Middle frontal gyrus (tissue), 1 donor: ENCODE data around the gene RACGAP1.

Source experiments
- DNase-seq: peaks from one replicate; pipeline ENCODE4 v3.0.0-alpha.2; 2015; ENCODE audit warnings: low spot score; ENCODE audit errors: extremely low spot score

The RACGAP1 gene, protein sequence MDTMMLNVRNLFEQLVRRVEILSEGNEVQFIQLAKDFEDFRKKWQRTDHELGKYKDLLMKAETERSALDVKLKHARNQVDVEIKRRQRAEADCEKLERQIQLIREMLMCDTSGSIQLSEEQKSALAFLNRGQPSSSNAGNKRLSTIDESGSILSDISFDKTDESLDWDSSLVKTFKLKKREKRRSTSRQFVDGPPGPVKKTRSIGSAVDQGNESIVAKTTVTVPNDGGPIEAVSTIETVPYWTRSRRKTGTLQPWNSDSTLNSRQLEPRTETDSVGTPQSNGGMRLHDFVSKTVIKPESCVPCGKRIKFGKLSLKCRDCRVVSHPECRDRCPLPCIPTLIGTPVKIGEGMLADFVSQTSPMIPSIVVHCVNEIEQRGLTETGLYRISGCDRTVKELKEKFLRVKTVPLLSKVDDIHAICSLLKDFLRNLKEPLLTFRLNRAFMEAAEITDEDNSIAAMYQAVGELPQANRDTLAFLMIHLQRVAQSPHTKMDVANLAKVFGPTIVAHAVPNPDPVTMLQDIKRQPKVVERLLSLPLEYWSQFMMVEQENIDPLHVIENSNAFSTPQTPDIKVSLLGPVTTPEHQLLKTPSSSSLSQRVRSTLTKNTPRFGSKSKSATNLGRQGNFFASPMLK

DNA sequence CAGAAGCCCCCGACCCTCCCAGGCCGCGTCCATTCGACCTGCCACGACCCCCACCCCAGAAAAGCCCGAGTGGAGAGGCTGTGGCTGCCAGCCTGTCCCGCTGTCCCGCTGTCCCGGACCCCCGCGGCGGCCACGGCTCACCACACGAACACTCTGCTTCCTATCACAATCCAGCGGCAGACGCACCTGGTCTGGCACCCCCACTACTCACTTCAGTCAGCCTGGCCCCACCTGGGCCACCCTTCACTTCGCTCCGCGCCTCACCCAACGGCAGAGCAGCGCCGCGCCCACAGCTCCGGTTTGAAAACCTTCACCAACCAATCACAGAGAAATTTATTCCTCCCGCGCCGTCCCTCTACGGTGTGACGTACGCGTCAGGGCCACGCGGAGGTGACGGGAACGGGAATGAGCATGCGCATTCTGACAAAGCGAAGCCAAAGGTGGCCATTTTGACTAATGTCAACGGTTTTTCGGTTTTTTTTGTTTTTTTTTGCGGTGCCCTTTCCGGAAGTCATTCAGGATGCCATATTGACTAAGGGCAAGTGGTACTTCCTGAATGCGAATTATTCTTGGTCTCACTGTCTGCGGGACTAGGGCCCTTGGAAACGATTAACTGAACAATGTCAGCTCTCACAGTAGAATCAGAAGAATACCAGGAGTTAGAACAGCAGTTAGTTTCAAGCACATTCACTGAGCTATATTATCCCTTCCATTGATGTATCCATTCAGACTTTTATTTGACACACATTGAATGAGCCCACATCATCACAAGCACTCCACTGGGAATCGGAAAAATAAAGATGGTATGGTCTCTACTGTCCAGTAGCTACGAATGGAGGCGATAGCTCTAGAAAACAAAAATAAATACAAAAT lies at the start of gene RACGAP1:
TSS of gene RACGAP1 (minus strand) at position 308 of the 873 bp plus-strand sequence. CDS start 8,779 bp downstream, outside the sequence.
- peak; percentile 95 for DNase-seq

DNA sequence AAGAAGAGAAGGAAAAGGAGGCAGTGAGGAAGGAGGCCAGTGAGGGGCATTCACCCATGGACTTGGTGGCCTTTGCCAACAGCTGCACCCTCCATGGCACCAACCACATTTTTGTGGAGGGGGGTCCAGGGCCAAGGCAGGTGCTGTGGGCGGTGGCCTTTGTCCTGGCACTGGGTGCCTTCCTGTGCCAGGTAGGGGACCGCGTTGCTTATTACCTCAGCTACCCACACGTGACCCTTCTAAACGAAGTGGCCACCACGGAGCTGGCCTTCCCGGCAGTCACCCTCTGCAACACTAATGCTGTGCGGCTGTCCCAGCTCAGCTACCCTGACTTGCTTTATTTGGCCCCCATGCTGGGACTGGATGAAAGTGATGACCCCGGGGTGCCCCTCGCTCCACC lies 48.4 kb upstream of the RACGAP1 start:
- DNase-seq: no peak

DNA sequence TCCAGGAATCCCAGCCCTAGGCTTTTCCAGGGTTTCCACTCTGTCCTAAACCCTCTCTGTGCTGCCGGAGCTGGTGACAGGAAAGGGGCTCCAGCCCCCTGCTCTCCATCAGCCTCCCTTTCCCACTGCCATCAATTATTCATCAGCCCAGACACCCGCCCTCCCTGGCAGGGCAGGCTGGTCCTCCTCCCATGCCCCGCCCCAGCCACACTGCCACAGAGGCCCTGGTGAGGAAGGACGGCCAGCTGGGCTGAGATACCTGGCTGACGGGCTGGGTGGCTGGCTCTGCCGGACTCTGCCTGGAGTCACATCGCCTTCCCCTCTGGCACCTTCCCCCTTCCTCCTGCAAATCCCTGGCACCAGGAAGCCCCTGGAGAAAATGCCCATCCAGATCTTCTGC lies 47.9 kb upstream of the RACGAP1 start:
- no peak for DNase-seq

DNA sequence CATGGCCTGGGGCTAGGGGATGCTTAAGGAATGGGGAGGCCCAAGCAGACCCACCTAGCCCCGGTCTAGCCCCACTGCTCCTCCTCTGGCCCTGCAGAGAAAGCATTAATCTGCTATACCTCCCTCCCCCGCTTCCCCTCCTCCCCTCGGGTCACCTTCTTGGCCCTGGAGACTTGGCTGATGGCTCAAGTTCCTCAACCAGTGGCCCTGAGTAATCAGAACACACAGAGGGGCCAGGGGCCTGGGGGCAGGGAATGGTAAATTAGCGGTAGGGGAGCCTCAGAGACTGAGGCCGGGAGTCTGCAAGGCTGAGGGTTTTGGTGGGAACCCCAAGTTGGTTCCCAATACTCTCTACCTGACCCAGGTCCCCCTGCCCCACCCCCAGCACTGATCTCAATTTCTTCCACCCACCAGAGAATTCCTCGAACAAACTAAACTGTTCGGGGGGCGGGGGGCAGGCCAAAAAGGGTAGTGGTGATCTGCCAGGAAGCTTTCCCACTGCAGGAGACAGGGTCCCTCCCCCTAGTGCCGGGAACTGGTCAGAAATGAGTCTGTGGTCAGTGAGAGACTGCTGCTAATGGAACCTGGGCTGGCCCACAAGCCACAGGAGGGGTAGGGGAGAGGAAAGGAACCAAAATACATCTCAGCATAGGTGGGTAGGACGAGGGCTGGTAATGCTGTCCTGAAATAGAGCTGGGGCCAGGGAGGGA lies 47.1 kb upstream of the RACGAP1 start:
- no peak for DNase-seq

DNA sequence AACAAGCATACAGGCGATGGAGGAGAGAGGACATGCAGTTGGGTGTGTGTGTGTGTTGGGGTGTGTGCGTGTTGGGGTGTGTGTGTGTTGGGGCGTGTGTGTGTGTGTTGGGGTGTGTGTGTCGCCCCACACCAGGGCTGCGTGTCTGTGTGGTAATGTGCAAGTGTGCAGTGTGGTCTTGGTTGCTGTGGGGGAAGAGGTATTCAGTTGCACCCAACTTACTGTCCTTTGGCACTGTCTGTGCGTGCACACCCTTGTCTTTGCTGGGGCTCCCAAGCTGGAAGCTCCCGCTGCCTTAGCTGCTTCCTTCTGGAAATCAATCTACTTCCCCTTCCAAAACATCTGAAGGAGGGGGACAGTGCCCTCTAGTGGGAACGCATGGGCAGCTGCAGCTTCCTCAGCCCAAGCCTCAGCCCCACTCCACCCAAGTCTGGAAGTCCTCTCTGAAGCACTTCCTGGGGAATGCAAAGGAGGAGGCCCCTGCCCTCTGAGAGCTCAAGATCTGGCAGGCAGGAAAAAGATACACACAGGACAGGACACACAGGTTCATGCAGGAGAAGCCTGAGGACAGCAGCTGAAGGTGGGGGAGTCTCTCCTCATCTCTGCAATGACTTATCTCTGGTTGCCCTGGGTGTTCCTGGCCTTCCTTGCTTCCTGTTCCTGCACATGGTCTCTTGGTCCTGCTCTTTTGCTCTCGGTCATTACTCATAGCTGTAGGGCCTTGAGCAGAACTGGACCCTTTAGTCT lies 45.2 kb upstream of the RACGAP1 start:
- DNase-seq: peak; percentile 73

DNA sequence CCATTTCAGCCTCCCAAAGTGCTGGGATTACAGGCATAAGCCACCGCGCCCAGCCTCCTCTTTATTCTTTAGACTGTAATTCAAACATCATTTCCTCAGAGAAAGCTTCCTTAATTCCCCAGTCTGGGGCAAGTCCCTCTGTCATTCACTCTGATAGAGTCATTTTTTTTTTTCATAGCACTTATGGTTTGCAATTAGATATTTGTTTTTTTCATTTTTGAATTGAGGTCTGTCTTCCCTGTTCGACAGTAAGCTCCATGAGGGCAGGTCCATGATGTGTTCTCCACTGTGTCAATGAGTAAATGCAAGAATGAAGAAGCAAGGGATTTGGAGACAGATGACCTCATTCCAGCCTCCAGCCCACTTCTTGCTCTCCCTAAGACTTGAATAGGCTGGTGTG lies 44.2 kb upstream of the RACGAP1 start:
- no peak for DNase-seq

DNA sequence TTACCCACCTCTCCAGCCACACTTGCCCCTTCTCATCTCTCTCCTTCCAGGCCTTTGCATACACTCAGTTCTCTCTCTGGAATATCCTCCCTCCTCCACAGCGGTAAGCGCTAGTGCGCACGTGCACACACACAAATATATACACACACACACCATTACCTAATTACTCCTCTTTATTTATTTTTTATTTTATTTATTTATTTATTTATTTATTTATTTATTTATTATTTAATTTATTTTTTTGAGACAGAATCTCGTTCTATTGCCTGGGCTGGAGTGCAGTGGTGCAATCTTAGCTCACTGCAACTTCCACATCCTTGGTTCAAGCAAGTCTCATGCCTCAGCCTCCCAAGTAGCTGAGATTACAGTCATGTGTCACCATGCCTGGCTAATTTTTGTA lies 43.8 kb upstream of the RACGAP1 start:
- no peak for DNase-seq

DNA sequence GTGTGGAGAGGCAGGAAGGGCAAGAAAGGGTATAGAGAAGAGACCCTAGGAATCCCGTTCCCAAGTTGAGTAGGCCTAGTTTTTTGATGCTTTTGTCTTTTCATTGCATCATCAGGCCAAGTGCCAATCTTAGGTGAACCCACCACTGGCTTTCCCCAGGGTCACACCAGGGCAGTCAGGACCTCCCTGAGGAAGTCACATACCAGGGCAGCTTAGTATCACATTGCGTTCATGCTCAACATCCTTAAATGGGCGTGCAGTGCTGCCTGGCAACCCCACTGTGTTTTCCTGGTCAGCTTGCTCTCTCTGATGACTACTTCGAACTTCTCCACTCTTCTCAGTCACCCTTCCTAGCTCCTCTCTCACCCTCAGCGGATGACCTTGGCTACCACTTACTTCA lies 41.1 kb upstream of the RACGAP1 start:
- DNase-seq: no peak

DNA sequence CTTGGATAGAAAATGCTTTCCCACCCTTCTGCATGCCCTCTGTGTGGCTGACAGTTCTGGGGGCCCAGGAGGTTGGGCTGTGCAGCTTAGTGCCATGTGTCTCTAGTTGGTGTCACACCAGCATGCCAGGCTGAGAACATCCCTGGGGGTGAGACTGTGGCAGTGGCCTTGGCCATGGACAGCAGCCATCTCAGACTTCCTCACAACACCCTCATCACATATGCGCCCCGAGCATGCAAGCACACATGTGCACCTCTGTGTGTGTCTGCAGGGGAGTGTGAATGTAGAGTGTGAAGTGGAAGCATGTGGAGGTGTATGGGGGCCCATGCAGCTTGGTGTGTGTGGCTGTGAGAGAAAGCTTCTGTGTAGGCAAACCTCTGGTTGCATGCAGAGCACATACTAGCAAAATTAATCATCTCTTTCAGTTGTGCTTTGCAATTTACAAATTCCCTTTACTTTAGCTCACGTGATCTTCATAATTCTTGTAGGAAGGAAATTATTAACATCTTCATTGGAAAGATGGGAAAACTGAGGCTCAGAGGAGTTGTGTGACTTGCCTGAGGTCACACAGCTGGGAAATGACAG lies 40.5 kb upstream of the RACGAP1 start:
- DNase-seq: no peak

DNA sequence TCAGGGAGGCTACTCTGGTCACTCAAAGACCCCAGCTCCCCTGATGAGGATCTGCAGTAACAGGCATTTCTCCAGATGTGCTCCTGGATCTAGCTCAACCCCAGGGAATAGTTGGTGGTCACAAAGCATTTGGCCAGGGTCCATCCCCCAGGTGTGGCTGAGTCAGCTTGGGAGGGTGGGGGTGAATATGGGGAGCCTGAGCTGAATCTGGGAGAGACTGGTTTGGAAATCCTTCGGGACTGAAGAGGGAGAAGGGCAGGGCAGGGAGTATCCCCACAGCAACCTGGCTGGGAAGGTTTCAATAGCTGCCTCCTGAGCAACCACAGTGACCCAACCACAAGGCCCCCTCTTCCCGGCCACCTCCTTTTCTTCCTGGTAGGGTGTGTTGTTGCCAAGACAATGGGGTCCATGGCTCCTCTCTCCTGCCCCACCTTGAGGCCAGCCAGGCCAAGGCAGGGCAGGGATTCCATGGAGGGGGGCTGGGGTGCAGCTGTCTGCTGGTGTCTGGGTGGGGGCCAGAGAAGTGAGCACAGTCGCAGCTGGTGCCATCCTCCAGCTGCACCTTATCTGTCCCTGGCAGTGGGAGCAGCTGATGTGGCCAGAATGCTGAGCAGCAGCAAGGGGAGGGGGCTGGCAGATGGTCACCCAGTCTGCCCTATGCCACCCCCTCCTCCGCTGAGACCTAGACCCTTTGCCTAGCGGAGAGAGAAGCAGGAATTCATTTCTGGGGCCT lies 37.6 kb upstream of the RACGAP1 start:
- DNase-seq: no peak

DNA sequence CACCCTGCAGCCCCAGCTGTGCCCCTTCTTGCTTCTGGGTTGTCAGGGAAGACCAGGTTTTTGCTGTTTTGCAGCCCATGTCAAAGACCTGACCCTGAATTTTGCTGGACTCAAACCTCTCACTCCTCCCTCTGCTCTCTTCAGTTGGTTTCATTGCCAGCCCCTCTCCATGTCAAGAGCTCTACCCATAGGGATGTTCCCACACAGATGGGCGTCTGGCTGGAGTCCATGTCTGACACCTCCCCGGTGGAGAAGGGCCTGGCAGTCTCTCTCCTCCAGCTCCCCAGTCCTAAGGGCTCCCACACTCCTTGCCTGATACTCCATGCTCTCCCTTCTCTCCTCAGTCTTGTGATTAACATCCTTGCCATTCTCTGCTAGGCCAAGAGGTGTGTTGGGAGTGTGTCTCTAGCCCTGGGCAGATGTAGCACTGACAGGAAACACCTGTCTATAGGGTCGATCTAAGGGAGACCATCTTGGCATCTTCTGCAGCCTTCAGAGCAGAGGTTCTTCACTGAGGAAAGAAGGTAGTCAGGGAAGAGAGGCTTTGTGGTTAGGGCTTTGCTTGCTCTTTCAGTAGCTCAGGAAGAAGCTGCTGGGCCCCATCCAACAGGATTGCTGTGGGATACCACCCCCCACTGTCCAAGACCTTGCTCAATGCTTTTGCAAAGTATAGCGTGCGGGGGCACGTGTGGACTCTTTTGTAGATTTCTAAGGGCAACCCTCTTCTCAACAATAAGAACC lies 36.8 kb upstream of the RACGAP1 start:
- DNase-seq: no peak

DNA sequence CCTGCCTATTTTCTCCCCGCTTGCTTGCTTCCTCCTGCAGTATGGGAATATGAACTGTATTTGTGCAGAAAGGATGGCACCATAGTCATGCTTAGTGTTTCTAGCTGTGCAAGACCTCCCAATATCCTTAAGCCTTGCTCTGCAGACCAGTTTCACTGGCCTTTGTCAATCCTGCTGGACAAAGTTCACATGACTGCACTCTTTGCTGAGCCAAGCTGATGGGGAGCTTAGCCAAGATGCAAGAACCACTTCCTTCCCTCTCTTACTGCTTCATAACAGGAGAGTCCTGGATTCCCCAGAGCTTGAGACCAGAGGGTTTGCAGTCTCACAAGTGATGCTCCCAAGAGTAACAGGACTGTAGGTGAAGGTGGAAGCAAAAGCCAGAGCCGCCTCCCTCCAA lies 35.9 kb upstream of the RACGAP1 start:
- no peak for DNase-seq

DNA sequence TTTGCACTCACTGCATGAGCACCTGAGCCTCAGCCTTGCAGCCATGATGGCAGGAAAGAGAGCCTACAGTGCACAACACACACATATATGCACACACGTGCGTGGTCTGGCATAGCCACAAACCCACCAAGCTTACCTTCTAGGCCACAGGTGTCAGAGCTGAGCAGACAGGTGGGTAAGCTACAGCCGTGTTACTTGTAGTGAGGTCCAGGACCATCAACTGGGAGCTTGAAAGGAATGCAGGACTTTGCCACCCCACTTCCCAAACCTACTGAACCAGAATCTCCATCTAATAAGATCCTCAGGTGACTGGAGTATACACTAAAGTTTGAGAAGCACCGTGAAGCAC lies 34.8 kb upstream of the RACGAP1 start:
- no peak for DNase-seq

DNA sequence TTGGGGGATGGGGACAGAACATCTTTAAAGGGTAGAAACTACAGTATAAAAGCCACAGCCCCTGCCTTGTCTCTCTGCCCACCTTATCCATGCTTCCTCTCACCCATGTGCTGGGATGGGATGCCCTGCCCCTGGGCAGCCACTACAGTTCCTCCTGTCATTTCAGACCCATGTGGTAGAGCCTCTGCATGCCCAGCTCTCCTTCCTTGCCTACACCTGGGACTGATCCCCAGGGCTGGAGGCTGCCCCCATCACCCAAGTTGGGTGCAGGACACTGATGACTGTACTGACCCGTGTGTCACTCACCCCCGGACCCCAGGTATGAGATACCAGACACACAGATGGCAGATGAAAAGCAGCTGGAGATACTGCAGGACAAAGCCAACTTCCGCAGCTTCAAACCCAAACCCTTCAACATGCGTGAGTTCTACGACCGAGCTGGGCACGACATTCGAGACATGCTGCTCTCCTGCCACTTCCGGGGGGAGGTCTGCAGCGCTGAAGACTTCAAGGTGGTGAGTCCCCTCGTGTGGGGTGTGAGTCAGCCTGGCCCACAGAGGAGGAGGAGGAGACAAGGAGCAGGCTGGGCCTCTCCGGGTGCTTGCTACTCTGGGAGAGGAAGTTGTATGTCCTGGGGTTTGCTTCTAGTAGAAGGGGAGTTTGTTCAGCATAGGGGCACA lies 34.3 kb upstream of the RACGAP1 start:
- DNase-seq: no peak

DNA sequence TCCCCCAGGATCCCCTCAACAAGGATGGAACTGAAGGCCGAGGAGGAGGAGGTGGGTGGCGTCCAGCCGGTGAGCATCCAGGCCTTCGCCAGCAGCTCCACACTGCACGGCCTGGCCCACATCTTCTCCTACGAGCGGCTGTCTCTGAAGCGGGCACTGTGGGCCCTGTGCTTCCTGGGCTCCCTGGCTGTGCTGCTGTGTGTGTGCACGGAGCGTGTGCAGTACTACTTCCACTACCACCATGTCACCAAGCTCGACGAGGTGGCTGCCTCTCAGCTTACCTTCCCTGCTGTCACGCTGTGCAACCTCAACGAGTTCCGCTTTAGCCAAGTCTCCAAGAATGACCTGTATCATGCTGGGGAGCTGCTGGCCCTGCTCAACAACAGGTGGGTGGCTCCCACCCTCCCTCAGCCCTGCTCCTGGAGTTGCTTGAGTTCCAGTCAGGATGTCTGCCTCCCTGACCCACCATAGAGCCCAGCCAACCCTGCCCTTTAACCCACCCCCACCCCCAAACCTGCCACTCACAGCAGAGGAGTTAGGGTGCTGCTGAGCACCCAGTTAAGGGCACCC lies 33.5 kb upstream of the RACGAP1 start:
- DNase-seq: no peak

DNA sequence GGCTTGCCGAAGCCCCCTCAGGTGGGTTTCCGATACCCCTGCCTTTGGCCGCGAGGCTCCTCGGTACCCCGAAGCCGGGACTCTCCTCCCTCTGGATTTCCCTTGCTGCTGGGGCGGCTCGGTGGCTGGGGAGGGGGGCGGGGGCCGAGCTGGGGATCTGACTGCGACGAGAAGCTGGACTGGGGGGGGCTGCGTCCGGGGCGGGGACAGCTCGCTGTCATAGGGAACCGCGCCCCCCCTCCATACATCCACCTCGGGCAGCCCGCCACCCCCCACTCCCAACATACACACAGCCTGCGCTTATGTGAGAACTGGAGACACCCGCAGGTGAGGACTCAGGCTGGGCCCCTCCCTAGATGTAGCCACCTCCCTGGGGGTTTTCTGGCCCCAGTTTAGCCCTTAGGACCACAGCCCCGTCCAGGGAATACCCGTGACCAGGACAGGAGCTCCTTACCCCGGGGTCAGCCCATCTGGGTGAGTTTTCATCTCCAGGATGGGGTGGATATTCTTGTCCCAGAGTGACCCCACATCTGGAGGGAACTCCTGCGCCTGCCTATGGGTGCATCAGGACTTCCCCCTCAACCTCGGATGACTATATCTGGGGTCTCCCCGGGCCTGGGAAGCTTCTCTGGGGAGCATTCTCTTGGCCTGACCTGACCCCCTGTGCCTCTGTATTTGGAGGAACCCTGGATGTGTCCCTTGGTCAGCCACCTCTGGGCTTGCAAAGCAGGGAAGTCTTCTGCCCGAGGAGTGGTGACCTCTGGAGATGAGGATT lies 32.8 kb upstream of the RACGAP1 start:
- DNase-seq: no peak
